Adrenal gland (tissue), 12 donors: Measurements from ENCODE around the gene CBX8. TPM values are rescaled to one million over a fixed set of nuclear protein-coding genes. Genes with fewer than 3 reads are reported as not detected.

ENCODE experiments used
- DNase-seq, 7 donors: peaks; one replicate each; pipeline ENCODE4 v3.0.0-alpha.2; 2019 to 2020
- H3K27ac ChIP-seq, 5 donors: fragments of 200-600 bp; sonication (generic) in 4 of 5; 1 replicate in 3 of 5; 2 replicates in 2 of 5; pipeline versions ENCODE4 v1.5.1 to v1.8.0; 2016 to 2020; ENCODE audit warnings: mild to moderate bottlenecking in 1 of 5
- H3K27me3 ChIP-seq: fragments of 200-600 bp; 2 replicates; pipeline ENCODE4 v1.8.0; 2021
- H3K36me3 ChIP-seq, 2 donors: fragments of 200-600 bp; replicated peaks in 1 of 2; 1 replicate in 1 of 2; 2 replicates in 1 of 2; pipeline versions ENCODE4 v1.5.1 to v1.8.0; 2018 to 2022
- H3K4me1 ChIP-seq, 2 donors: fragments of 200-600 bp; replicated peaks in 1 of 2; 1 replicate in 1 of 2; 2 replicates in 1 of 2; pipeline versions ENCODE4 v1.5.1 to v1.8.0; 2018 to 2021
- H3K4me3 ChIP-seq, 4 donors: fragments of 200-600 bp; sonication (generic) in 3 of 4; one replicate each; pipeline ENCODE4 v1.5.1; 2016 to 2018
- H3K9me3 ChIP-seq, 3 donors: fragments of 200-600 bp; sonication (generic) in 1 of 3; replicated peaks in 1 of 3; 1 replicate in 2 of 3; 2 replicates in 1 of 3; pipeline versions ENCODE4 v1.5.1 to v1.8.0; 2016 to 2021
- CTCF ChIP-seq, 6 experiments: fragments of 450-650 bp in 4 of 6; fragments of 200-600 bp in 2 of 6; sonication (generic) in 1 of 6; IDR thresholded peaks; 1 replicate in 5 of 6; 2 replicates in 1 of 6; pipeline versions ENCODE4 v1.5.1 to v1.8.0; 2016 to 2021; ENCODE audit warnings: antibody characterized with exemption in 6 of 6, mild to moderate bottlenecking in 2 of 6, moderate library complexity in 1 of 6
- POLR2A ChIP-seq, 2 donors: fragments of 450-650 bp; IDR thresholded peaks; one replicate each; pipeline ENCODE4 v1.6.1; 2017; ENCODE audit warnings: antibody characterized with exemption in 2 of 2, mild to moderate bottlenecking in 2 of 2, moderate library complexity in 1 of 2
- WGBS, 4 donors: extraction: QIAGEN DNeasy Blood & Tissue Kit in 2 of 4; methylation state at CpG; one replicate each; pipeline versions ENCODE4 v1.1.5 to v1.1.7; 2013 to 2017; 5-methylcytosine and 5-hydroxymethylcytosine counted together
- intact Hi-C, 2 donors: fragments of 100-400 bp; cut with DNase I; formaldehyde crosslinking; loops; one replicate each; pipeline versions ENCODE4 v1.14.1 to v1.15.0; 2022 to 2023
- polyA plus RNA-seq, 3 donors: library from polyadenylated mRNA; stranded (reverse); fragments of 200-250 nt in 2 of 3; fragments of 350-450 nt in 1 of 3; fragmentation: Illumina TruSeq in 1 of 3; extraction: RNeasy Lipid Tissue Mini Kit (QIAGEN cat#74804) in 1 of 3; gene quantifications; one replicate each; pipeline ENCODE4 v1.2.3, GENCODE V29; 2013 to 2014
- total RNA-seq, 9 donors: library from RNA; depleted of rRNA in 4 of 9; stranded (reverse); fragments of >200 nt in 4 of 9; fragments of 120-200 nt in 1 of 9; fragmentation: NEBNext Ultra II Directional in 1 of 9; extraction: Animal tissue kit (Norgen Biotek cat#: 25700) in 1 of 9; gene quantifications; one replicate each; pipeline versions ENCODE4 v1.1.0 to v1.2.4, GENCODE V29; 2013 to 2023
- donor health status: healthy with polysubstance abuse.
- donor health status: Bipolar disorder and iron deficiency.
- donor health status: DM: yes; HTN: yes; CAD: no.
- donor health status: DM: no; HTN: no; CAD: no.
- donor health status: DM: no; HTN: no; CAD: no.
- donor health status: DM: yes; HTN: yes; CAD: no.

CBX8 gene
- total and polyA plus RNA-seq, 12 donors, result 0.85 to 10.6 (median 5.5) TPM

- intact Hi-C loops, result loop anchor here in 1 of 2 donors (5.0 kb wide), 1 partner anchor 33 kb away; no protein-coding TSS in a partner anchor
Measured at GRCh38 chr17:79835470-79835899, 38.6 kb upstream of the CBX8 start.

GRCh38 chr17:79834565-79835469, 37.9 kb upstream of the CBX8 start:
- Histone ChIP-seq H3K4me3 (no peak overlapping the region), H3K4me1 (peaks cover 43 to 45% of the 10 kb centered on the region in 2 donors), H3K36me3 (peaks cover 0 to 22% of the 10 kb centered on the region in 2 donors), H3K27me3 (no peaks in the 10 kb centered on the region), H3K9me3 (no peaks in the 10 kb centered on the region), H3K27ac (no peak overlapping the region)
- intact Hi-C loops, result loop anchor here in 1 of 2 donors (5.0 kb wide), 1 partner anchor 33 kb away; no protein-coding TSS in a partner anchor
- TF ChIP-seq POLR2A (IDR thresholded peaks at IDR 0.05) (no peak), CTCF (IDR thresholded peaks at IDR 0.05) (peak; percentile 37 to 59 (median 50))
- 89 to 95% (median 92%) methylated on average over 41 to 61 of the region's 61 CpGs for WGBS, 4 donors
- peak in 3 of 7 donors; percentile 46 to 56 (median 52) for DNase-seq

More at GRCh38 chr17:79835470-79835899, 38.6 kb upstream of the CBX8 start:
- 67 to 82% (median 78%) methylated on average over 3 to 13 of the region's 13 CpGs for WGBS, 4 donors
- no peak overlapping the region for H3K4me3 ChIP-seq
- peaks cover 0 to 22% of the 10 kb centered on the region in 2 donors for H3K36me3 ChIP-seq
- peaks cover 48 to 52% of the 10 kb centered on the region in 2 donors for H3K4me1 ChIP-seq
- H3K9me3 ChIP-seq, result no peaks in the 10 kb centered on the region
- DNase-seq, result no peak
- no peak overlapping the region for H3K27ac ChIP-seq
- TF ChIP-seq CTCF (IDR thresholded peaks at IDR 0.05), result no peak
- no peak for TF ChIP-seq POLR2A (IDR thresholded peaks at IDR 0.05)
- peaks cover 4% of the 10 kb centered on the region for H3K27me3 ChIP-seq

GRCh38 chr17:79833744-79834564, 37.1 kb upstream of the CBX8 start:
- H3K4me1 ChIP-seq, result peaks cover 42 to 43% of the 10 kb centered on the region in 2 donors
- intact Hi-C loops, result no loop called here
- WGBS, 4 donors, result 87 to 89% (median 89%) methylated on average over 31 to 83 of the region's 83 CpGs

More at GRCh38 chr17:79833744-79834564, 37.1 kb upstream of the CBX8 start:
- Histone ChIP-seq H3K27ac (no peak overlapping the region), H3K27me3 (no peaks in the 10 kb centered on the region), H3K4me3 (no peak overlapping the region), H3K36me3 (peaks cover 0 to 22% of the 10 kb centered on the region in 2 donors), H3K9me3 (no peaks in the 10 kb centered on the region)
- peak in 2 of 7 donors; percentile 37 to 45 for DNase-seq
- TF ChIP-seq CTCF (IDR thresholded peaks at IDR 0.05), result no peak
- no peak for TF ChIP-seq POLR2A (IDR thresholded peaks at IDR 0.05)
